GM18951 (cell line): Measurements from ENCODE around the gene ANXA6.
"Not testable (repeated sequence)": the region's sequence is repeated elsewhere in the genome, so short reads cannot be mapped to it uniquely, and the experiment has no call there.

Source experiments
- POLR2A ChIP-seq: IDR thresholded peaks from 4 replicates; pipeline ENCODE4 v1.6.1; 2011; ENCODE audit warnings: mild to moderate bottlenecking; ENCODE audit not compliant: insufficient read length, insufficient read depth; ENCODE audit errors: extremely low read depth
- in situ Hi-C: fragments of 300-500 bp; cut with MboI; formaldehyde crosslinking; loops from one replicate; pipeline ENCODE4 v1.12.0; 2022; ENCODE audit warnings: low sequenced_read_pairs, mixed read lengths, inconsistent platforms; ENCODE audit not compliant: unreplicated experiment

Gene ANXA6

DNA sequence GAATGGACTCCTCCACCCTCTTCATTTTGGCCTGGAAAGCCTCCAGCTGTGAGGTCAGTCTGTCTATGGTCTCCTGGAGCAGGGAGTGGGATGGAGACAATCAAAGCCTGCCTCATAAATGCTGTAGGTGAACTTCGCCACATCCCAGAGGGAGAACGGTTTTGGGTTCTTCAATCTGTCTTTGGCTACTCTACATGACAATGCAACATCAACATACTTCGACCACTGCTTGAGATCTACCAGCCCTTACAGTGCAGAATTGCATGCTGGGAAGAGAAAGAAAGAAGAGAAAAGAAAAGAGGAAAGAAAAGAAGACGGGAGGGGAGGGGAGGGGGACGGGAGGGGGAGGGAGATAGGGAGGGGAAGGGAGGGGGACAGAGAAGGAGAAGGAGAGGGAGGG, 28.5 kb upstream of the ANXA6 start:
- no peak for TF ChIP-seq POLR2A
- in situ Hi-C loops = no loop called here

DNA sequence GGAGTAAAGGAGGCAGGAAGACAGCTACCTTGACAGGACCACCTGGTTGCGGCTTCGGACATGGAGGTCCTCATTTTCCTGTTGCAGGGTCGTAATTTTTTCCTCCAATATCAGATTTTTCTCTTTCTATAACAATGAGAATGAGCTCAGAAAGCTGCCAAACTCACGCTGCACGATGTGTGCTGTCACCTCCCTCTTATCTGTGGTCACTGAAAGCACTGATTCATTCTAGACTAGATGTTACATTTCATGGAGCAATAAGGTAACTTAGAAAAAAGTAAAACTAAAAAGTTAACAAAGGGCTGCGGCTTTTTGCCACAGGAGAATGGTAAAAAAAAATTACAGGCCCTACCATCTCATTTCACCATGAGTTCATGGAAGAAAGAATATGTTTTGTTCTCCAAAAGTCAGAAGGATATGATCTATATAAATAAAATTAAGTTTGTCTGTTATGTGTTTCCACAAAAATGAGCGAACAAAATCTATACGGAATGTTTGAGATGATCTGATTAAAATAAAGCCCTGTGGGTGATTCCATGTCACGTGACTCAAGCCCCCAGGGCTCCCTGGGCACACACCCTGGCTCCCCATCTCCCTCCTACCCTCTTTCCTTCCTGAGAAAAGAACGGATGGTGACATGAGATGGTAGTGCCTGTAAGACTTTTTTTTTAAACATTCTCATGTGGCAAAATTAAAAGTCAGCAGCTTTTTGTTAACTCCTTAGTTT, 26.9 kb upstream of the ANXA6 start:
- in situ Hi-C loops = no loop called here
- no peak for TF ChIP-seq POLR2A

DNA sequence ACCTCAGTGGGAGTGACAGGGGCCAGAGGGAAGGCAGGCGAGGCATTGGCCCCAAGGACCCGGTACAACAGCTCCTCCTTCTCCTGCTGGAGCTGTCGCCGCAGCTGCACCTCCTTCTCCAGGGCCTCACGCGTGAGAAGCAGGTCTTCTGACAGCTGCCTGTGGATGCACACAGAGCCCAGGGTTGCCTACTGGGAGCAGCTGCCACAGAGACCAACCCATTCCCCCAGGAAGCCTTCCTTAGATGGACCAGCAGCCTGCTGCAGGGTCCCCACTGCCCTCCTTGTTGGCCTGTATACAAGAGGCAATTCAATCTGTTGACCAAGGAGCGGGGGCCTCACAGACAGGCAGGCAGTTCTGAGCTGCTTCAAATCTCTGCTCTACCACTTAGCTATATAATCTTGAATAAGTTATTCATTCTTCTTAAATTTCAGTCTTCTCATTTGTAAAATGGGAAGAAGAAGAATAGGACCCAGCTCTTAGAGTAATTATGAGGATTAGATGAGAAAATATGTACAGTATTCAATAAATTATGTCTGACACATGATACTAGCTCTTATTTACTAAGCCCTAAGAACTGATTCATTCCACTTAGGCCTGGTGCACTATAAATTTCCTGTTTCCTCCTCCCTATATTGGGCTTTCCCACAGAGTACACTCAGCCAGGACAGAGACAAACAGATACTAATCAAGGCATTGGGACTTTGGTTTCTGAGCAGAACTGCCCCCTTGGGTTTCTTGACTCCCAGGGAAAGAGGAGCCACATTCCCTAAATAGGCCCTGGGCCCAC, 26.1 kb upstream of the ANXA6 start:
- in situ Hi-C loops = no loop called here
- TF ChIP-seq POLR2A = no peak

DNA sequence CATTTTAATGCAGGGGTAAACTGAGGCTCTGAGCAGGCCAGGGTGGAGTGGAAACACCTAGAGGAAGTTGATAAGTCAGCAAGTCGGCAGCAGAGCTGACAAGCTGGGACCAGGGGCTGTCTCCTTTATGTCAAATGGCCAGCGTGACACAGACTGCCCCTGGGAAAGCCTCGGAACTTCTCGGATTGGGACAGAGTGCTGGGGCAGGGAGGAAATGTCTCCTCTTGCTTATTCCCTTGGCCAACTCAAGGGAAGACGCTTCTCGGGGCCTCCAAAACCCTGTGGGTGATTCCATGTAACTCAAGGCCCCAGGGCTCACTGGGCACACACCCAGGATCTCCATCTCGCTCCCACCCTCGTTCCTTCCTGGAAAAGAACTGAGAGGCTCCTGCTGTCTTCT, 25.4 kb upstream of the ANXA6 start:
- TF ChIP-seq POLR2A = no peak
- in situ Hi-C loops = no loop called here

DNA sequence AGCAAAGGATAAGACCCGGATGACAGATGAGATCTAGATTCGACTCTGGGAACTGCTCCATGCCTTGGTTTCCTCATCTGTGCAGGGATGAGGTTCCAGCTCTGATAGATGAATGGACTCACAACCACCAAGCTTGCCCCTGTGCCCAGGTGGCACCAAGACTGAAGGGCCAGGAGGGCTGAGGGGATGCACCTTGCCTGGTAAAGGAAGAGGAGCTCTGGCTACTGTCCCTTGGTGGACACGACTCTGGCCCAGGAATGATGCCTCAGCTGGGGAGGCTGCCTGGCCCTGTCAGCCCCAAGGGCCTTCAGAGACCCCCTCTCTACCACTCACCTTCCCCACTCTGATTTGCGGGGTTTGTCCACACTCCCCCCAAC, 24.9 kb upstream of the ANXA6 start:
- in situ Hi-C loops = no loop called here
- no peak for TF ChIP-seq POLR2A

DNA sequence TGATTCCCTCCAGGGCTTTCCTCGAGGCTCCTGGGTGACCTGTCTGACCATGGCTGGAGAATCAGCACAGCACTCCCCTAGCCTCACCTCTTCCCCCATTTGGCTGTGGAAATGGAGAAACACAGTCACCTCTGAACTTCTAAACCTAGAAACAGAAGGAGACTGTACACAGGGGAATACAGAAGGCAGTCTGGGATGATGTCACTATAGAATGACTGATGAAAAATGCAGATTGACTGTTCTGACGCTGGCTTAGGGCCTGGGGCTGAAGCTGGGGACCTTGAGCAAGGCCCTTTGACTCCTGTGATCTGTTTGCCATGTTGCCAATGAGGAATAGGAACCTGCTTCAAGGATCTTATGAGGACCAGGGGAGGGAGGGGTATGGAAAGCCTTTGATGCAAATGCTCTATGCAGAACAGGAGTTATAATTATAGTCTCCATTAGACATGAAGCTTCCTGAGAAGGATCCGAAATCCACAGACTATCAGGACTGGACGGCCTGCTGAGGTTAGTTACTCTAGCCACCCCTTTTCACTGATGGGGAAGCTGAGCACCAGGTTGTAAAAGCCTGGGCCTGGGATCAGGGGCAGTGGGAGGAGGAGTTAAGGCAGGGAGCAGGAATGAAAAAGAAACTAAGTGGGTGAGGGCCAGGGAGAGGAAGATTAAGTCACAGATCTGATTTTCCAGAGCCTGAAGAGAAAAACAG, 24.4 kb upstream of the ANXA6 start:
- no peak for TF ChIP-seq POLR2A
- in situ Hi-C loops = no loop called here

DNA sequence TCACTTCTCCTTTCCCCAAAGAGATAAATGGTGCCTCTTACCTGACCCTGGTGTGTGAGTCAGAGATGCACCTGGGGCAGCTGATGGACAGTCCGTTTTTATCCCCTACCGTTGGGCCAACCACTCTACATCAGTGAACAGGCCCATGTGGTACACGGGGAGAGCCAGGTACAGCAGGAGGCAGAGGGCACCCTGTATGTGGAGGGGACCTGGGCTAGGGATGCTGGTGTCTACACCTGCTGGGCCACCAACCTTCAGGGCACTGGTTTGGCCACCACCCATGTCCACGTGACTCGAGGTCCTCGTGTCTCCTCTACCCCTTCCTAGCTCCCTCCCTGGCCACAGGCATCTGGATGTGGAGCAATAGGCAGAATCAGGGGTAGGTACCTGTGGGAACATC, 22.7 kb upstream of the ANXA6 start:
- in situ Hi-C loops = no loop called here
- TF ChIP-seq POLR2A = no peak

DNA sequence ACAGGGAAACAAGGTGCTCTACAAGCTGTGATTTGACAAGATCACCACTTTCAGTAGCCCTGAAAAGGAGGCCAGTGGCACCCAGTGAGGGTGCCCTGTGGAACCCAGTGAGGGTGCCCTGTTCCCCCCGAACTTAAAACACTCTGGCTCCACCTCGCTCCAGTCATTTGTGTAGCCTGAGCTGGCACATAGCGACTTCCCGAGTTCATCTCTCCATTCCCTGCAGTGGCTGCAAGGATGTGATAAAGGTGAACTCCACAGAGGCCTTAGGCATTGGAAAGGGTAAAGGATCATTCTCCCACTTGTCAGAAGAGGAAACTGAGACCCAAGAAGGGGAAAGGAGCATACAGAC, 21.9 kb upstream of the ANXA6 start:
- in situ Hi-C loops = no loop called here
- peak; percentile 23 for TF ChIP-seq POLR2A

DNA sequence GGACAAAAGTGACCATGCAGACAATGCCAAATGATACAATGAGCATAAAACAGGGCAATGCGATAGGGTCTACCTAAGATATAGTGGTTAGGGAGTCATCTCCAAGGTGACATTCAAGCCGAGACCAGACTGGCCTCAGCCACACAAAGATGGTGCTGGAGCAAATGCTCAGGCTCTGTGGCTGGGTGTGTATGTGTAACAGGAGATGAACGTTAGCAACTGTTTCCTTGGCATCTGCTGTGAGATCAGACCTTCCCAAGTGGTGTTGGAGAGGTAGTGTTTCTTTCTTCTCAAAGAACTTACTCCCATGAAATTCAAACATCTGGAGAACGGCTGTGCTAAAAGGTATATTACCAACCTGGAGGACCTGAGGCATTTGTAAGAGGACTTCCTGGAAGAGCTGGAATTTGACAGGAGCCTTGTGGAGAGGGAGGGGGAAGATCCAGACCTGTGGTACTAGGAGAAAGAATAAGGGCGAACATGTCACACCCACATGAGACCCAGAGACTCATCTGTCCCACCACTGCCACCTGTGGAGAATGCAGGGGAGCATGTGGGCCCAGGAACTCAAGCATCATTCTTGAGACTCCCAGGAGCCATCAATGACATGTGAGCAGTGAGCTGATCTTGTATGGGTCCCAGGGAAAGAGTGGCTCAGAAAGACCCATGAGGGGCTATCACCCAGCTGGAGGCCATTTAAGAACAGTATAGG, 21.4 kb upstream of the ANXA6 start:
- TF ChIP-seq POLR2A = no peak
- in situ Hi-C loops = no loop called here

DNA sequence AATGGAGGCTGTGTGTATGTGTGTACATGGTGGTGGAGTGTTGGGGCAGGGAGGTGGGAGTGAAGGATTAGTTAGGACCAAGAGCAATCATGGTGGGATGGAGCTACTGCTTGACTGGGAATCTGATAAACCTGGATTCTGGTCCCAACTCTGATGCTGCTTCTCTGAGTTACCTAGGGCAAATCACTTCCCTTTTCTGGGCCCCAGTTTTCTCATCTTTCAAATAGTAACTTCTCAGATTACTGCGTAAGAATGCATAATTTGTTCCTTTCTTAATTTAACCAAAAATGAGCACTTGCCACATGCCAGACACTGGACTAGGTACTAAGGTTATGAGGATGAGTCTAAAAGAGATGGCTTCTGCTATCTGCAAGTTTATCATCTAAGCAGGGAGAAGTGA, 20.8 kb upstream of the ANXA6 start:
- TF ChIP-seq POLR2A = no peak
- in situ Hi-C loops = no loop called here

DNA sequence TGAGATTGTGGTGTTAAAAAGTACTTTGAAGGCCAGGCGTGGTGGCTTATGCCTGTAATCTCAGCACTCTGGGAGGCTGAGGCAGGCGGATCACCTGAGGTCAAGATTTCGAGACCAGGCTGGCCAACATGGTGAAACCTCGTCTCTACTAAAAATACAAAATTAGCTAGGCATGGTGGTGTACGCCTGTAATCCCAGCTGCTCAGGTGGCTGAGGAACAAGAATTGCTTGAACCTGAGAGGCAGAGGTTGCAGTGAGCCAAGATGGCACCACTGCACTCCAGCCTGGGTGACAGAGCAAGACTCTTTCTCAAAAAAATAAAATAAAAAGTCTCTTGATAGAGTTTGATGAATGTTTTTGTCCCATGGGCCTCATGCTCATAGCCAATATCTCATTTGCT, 18.7 kb upstream of the ANXA6 start:
- in situ Hi-C loops = not testable (repeated sequence)

DNA sequence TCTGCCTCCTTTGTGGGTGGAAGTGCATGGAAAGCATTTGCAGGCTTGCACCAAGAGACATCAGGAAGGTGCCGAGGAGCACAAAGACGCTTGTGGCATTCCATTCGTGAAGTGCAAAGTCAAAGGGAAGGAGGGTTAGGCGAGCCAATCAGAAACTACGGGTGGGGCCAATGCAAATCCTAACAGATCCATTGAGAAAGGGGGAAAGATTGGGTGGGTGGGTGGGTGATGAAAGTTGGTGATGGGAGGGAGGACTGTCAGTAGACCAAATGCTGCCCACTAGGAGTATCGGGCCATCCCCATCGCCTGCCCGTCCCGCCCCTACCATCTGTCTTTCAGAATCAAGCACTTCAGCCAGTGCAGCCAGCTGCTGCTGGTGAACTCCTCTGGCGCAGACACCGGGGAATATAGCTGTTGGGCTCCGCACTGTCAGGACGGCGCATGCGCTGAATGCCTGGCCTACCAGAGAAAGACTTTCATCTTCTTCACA, 17.1 kb upstream of the ANXA6 start:
- no peak for TF ChIP-seq POLR2A
- in situ Hi-C loops = no loop called here
